ENCODE measurements around the gene SDK1.
"Not testable (repeated sequence)": the region's sequence is repeated elsewhere in the genome, so short reads cannot be mapped to it uniquely, and the experiment has no call there.

Gene SDK1

GRCh38 chr7:3754493-3755341 lies 453.7 kb downstream of the SDK1 start:
- no peak for TF ChIP-seq CTCF (IDR thresholded peaks at IDR 0.05; ENCODE audit: low read depth, low read length, missing control alignments)
- DNase-seq (ENCODE audit: extremely low read depth, low read depth), result no peak
- no peak overlapping the region for H3K4me3 ChIP-seq (replicated peaks; ENCODE audit: low read depth, low read length)

- H3K4me3 ChIP-seq (replicated peaks; ENCODE audit: low read depth, low read length); DNase-seq (ENCODE audit: extremely low read depth, low read depth): not testable (repeated sequence)
Measured at GRCh38 chr7:3755778-3756453, 454.9 kb downstream of the SDK1 start.

- no peak overlapping the region for H3K4me3 ChIP-seq (replicated peaks; ENCODE audit: low read depth, low read length)
- DNase-seq (ENCODE audit: extremely low read depth, low read depth), result no peak
Measured at GRCh38 chr7:3757059-3757458, 456.0 kb downstream of the SDK1 start.

GRCh38 chr7:3760651-3761050 lies 459.6 kb downstream of the SDK1 start:
- H3K4me3 ChIP-seq (replicated peaks; ENCODE audit: low read depth, low read length), result no peak overlapping the region
- no peak for TF ChIP-seq CTCF (IDR thresholded peaks at IDR 0.05; ENCODE audit: low read depth, low read length, missing control alignments)
- DNase-seq (ENCODE audit: extremely low read depth, low read depth), result no peak

More at GRCh38 chr7:3757059-3757458, 456.0 kb downstream of the SDK1 start:
- no peak for TF ChIP-seq CTCF (IDR thresholded peaks at IDR 0.05; ENCODE audit: low read depth, low read length, missing control alignments)

GRCh38 chr7:3762146-3762831 lies 461.2 kb downstream of the SDK1 start:
- no peak overlapping the region for H3K4me3 ChIP-seq (replicated peaks; ENCODE audit: low read depth, low read length)
- no peak for TF ChIP-seq CTCF (IDR thresholded peaks at IDR 0.05; ENCODE audit: low read depth, low read length, missing control alignments)
- no peak for DNase-seq (ENCODE audit: extremely low read depth, low read depth)

GRCh38 chr7:3767917-3768777 lies 467.1 kb downstream of the SDK1 start:
- no peak overlapping the region for H3K4me3 ChIP-seq (replicated peaks; ENCODE audit: low read depth, low read length)
- no peak for DNase-seq (ENCODE audit: extremely low read depth, low read depth)
- no peak for TF ChIP-seq CTCF (IDR thresholded peaks at IDR 0.05; ENCODE audit: low read depth, low read length, missing control alignments)
